ENCODE results near the gene USPL1. TPM values are rescaled to one million over a fixed set of nuclear protein-coding genes. Genes with fewer than 3 reads are reported as not detected.

USPL1 gene
- total and polyA plus RNA-seq, 4 donors, result 4.1 to 13.0 (median 8.2) TPM

DNA sequence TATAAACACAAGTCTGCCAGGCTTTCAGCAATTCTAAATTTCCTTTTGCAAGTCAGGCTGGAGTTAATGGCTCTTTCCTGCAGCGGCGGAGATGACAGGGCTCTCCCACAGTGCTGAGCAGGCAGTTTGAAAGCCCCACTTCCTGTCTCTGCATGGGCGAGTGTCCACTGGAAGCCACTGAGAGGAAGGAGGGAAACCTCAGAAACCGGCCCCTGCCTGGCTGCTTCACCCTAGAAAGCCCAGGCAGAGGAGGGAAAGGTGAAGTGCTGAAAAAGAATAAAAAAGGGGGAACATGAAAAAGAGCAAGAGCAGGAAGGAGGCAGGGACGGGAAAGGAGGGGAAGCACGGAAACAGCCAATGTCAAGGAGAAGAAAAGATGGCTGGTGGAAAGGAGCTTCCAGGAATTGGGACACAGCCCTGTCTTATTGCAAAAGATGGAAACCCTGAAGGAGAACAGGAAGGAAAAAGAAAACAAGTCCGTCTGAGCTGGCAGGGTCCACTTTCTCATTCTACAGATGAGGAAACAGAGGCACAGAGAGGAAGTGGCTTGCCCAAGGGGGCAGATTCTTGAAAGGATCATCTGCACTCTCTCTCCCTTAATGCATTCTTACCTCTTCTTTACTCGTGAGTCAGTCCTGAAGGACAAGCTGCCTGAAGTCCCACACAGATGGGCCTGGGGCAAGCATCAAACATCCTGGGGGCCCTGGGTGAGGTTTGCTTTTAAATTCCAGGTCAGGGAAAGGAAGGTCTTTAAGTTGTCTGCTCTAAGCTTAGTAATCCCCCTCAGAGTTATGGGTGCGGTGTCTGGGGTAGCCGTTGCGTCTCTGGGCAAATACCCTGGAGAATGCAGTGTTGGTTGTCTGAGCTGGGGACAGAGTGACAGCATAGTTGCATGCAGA, 78.8 kb downstream of the USPL1 start:
- TF ChIP-seq SP1 (IDR thresholded peaks at IDR 0.05) (no peak), FOXA2 (IDR thresholded peaks at IDR 0.05) (no peak), JUND (IDR thresholded peaks at IDR 0.05) (no peak), HNF4G (IDR thresholded peaks at IDR 0.05) (no peak), EGR1 (IDR thresholded peaks at IDR 0.05; ENCODE audit: low read depth in 2 of 2) (no peak)
- TF ChIP-seq, protein P1, sequence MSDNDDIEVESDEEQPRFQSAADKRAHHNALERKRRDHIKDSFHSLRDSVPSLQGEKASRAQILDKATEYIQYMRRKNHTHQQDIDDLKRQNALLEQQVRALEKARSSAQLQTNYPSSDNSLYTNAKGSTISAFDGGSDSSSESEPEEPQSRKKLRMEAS (IDR thresholded peaks at IDR 0.05), result peak; percentile 38
- TF ChIP-seq, protein P2, sequence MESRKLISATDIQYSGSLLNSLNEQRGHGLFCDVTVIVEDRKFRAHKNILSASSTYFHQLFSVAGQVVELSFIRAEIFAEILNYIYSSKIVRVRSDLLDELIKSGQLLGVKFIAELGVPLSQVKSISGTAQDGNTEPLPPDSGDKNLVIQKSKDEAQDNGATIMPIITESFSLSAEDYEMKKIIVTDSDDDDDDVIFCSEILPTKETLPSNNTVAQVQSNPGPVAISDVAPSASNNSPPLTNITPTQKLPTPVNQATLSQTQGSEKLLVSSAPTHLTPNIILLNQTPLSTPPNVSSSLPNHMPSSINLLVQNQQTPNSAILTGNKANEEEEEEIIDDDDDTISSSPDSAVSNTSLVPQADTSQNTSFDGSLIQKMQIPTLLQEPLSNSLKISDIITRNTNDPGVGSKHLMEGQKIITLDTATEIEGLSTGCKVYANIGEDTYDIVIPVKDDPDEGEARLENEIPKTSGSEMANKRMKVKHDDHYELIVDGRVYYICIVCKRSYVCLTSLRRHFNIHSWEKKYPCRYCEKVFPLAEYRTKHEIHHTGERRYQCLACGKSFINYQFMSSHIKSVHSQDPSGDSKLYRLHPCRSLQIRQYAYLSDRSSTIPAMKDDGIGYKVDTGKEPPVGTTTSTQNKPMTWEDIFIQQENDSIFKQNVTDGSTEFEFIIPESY (IDR thresholded peaks at IDR 0.05), result no peak
- TF ChIP-seq, protein P3, sequence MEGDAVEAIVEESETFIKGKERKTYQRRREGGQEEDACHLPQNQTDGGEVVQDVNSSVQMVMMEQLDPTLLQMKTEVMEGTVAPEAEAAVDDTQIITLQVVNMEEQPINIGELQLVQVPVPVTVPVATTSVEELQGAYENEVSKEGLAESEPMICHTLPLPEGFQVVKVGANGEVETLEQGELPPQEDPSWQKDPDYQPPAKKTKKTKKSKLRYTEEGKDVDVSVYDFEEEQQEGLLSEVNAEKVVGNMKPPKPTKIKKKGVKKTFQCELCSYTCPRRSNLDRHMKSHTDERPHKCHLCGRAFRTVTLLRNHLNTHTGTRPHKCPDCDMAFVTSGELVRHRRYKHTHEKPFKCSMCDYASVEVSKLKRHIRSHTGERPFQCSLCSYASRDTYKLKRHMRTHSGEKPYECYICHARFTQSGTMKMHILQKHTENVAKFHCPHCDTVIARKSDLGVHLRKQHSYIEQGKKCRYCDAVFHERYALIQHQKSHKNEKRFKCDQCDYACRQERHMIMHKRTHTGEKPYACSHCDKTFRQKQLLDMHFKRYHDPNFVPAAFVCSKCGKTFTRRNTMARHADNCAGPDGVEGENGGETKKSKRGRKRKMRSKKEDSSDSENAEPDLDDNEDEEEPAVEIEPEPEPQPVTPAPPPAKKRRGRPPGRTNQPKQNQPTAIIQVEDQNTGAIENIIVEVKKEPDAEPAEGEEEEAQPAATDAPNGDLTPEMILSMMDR (IDR thresholded peaks at IDR 0.05; ENCODE audit: low read depth, low read length, missing input control), result no peak
- Histone ChIP-seq H3K27ac (ENCODE audit: low read depth in 1 of 2, low read length in 2 of 2) (no peak overlapping the region), H3K9me3 (ENCODE audit: control insufficient read depth in 4 of 4, low read length in 3 of 4) (no peaks in the 10 kb centered on the region), H3K9ac (ENCODE audit: low read depth in 1 of 2, low read length in 2 of 2) (no peak overlapping the region), H3K4me1 (ENCODE audit: control insufficient read depth in 4 of 4, insufficient read depth in 4 of 4, low read length in 3 of 4) (peaks cover 0 to 9% (median 0%) of the 10 kb centered on the region in 4 donors), H3K4me3 (ENCODE audit: low read depth in 1 of 3, low read length in 3 of 3) (no peak overlapping the region), H3K27me3 (ENCODE audit: control insufficient read depth in 4 of 4, insufficient read depth in 4 of 4, low read length in 3 of 4) (no peaks in the 10 kb centered on the region), H3K36me3 (ENCODE audit: control insufficient read depth in 4 of 4, insufficient read depth in 3 of 4, low read depth in 1 of 4, low read length in 3 of 4) (no peaks in the 10 kb centered on the region)
- no peak for DNase-seq (ENCODE audit: low spot score)
- WGBS, result 46% methylated on average over 11 of the region's 11 CpGs

DNA sequence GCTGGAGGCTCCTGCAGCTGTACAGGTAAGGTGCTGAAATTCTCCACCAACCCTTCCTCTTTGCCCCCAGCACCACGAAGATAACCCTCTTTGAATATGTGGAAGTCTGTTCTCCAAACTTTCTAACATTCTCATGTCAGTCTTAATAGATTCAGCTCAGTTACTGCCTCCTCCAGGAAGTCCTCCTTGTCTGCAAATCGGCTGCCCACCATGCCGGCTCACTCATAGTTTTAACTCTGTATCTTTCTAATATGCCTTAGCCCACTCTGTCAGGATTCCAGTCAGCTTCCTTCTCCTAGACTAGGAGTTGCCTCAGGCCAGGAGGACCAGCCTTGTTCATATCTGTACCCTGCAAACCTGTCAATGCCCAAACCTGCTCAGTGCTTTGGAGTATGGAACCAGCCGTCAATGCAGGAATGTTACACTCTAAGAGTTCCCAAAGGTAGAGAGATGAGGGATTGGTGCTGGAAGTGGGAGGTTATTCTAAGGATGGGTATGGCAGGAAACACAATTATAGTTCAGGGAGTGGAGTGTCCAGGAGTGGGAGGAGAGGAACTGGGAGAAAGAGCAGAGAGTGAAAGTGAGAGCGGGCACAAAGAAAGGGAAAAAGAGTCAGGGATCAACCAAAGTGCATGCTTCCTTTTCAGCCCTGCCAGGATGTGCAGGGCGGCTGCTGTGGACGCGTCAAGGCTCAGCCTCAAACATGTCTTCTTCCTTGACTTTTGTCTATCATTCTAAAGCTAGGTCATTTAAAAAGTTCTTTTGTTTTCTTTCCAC, 79.6 kb downstream of the USPL1 start:
- H3K36me3 ChIP-seq (ENCODE audit: control insufficient read depth in 4 of 4, insufficient read depth in 3 of 4, low read depth in 1 of 4, low read length in 3 of 4), result no peaks in the 10 kb centered on the region
- DNase-seq (ENCODE audit: low spot score), result no peak
- H3K4me1 ChIP-seq (ENCODE audit: control insufficient read depth in 4 of 4, insufficient read depth in 4 of 4, low read length in 3 of 4), result peaks cover 0 to 9% (median 0%) of the 10 kb centered on the region in 4 donors
- TF ChIP-seq RXRA (IDR thresholded peaks at IDR 0.05), result peak in 1 of 2 donors; percentile 36
- TF ChIP-seq RAD21 (IDR thresholded peaks at IDR 0.05), result no peak
- no peak for TF ChIP-seq TAF1 (conservative IDR thresholded peaks at IDR 0.05)
- TF ChIP-seq NR2F2 (IDR thresholded peaks at IDR 0.05), result peak; percentile 45
- TF ChIP-seq GABPA (IDR thresholded peaks at IDR 0.05 in 1 of 2, conservative IDR thresholded peaks at IDR 0.05 in 1 of 2), result no peak
- no peak for TF ChIP-seq SP1 (IDR thresholded peaks at IDR 0.05)
- TF ChIP-seq YY1 (IDR thresholded peaks at IDR 0.05), result no peak
- TF ChIP-seq FOXA2 (IDR thresholded peaks at IDR 0.05), result no peak
- TF ChIP-seq HNF4G (IDR thresholded peaks at IDR 0.05), result no peak
- TF ChIP-seq, protein P2 (IDR thresholded peaks at IDR 0.05), result no peak
- no peak for TF ChIP-seq HNF4A (conservative IDR thresholded peaks at IDR 0.05)
- TF ChIP-seq FOXA1 (IDR thresholded peaks at IDR 0.05), result no peak
- TF ChIP-seq, protein P3 (IDR thresholded peaks at IDR 0.05; ENCODE audit: low read depth, low read length, missing input control), result no peak
- 68% methylated on average over 8 of the region's 8 CpGs for WGBS
- H3K27ac ChIP-seq (ENCODE audit: low read depth in 1 of 2, low read length in 2 of 2), result no peak overlapping the region
- no peak overlapping the region for H3K9ac ChIP-seq (ENCODE audit: low read depth in 1 of 2, low read length in 2 of 2)
- H3K4me3 ChIP-seq (ENCODE audit: low read depth in 1 of 3, low read length in 3 of 3), result no peak overlapping the region
- no peaks in the 10 kb centered on the region for H3K27me3 ChIP-seq (ENCODE audit: control insufficient read depth in 4 of 4, insufficient read depth in 4 of 4, low read length in 3 of 4)
- no peaks in the 10 kb centered on the region for H3K9me3 ChIP-seq (ENCODE audit: control insufficient read depth in 4 of 4, low read length in 3 of 4)

Measured in liver (tissue), 9 donors.